GM12872 (cell line): ENCODE data around the gene MAGI2.

Experiments
- TF ChIP-seq, protein P1 (sequence below): IDR thresholded peaks from 3 replicates; pipeline ENCODE4 v1.5.1; 2011; ENCODE audit warnings: low read depth, mild to moderate bottlenecking, low read length, moderate library complexity; ENCODE audit not compliant: insufficient read depth

MAGI2 gene

GRCh38 chr7:79221211-79221610 lies 232.3 kb downstream of the MAGI2 start:
- TF ChIP-seq, protein P1, sequence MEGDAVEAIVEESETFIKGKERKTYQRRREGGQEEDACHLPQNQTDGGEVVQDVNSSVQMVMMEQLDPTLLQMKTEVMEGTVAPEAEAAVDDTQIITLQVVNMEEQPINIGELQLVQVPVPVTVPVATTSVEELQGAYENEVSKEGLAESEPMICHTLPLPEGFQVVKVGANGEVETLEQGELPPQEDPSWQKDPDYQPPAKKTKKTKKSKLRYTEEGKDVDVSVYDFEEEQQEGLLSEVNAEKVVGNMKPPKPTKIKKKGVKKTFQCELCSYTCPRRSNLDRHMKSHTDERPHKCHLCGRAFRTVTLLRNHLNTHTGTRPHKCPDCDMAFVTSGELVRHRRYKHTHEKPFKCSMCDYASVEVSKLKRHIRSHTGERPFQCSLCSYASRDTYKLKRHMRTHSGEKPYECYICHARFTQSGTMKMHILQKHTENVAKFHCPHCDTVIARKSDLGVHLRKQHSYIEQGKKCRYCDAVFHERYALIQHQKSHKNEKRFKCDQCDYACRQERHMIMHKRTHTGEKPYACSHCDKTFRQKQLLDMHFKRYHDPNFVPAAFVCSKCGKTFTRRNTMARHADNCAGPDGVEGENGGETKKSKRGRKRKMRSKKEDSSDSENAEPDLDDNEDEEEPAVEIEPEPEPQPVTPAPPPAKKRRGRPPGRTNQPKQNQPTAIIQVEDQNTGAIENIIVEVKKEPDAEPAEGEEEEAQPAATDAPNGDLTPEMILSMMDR = no peak

DNA sequence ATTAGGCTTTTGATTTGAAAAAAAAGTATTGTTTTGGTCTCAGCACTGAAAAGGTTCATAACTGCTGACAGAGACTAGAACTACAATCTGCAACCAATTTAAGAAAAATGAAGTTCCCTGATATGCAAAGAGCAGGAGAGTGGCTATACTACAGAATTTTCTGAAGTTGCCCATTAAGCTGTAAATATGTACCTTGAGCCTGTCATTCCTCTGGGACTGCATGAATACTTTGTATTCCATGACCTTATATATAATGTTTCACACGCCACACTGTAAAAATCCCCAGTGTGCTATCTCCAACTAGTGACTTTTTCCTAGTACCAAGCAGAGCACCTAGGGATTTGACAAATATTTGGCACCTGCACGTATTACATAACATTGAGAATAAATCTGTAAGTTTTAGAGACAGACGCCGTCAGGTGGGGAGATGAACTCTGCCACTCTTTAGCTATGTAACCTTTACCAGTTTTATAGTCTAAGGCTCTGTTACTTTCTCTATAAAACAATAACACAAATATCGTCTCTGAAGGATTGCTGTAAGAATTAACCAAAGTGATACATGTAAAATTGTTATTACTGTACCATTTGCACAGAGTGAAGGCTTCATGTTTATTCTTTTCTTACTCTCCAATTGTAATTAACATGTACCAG lies 235.4 kb downstream of the MAGI2 start:
- TF ChIP-seq, protein P1 = no peak

- TF ChIP-seq, protein P1 = no peak
Measured at GRCh38 chr7:79217468-79217867, 236.0 kb downstream of the MAGI2 start.

DNA sequence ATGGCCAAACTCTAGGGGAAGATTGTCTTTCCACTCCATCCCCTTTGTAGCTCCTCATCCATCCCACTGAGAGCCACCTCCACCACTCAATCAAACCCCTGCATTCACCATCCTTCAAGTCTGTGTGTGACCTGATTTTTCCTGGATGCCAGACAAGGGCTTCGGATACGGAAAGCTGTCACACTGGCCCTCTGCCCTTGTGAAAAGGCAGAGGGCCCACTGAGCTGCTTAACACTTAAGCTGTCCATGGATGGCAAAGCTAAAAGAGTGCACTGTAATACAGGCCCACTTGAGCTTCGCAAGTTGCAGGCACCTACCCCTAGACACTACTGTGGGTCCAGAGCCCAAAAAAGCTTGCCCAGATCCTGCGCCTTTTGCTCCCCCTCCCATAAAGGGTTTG lies 237.2 kb downstream of the MAGI2 start:
- TF ChIP-seq, protein P1 = no peak

DNA sequence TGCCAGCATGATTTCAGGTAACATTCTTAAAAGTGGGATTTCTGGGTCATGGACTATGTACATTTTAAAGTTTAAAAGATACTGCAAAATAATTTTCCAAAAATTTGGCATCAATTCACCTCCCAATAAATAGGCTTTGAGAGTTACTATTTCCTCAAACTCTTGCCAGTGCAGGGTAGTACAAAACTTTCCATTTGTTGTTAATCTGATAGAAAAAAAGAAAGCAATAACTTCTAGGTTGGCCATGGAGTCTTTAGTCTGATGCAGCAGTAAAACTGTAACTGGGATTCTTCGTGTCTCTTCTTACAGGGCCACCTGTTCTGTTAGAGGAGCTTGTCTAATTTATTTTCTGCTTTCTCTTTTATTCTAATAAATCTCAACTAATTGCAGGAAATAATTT lies 241.1 kb downstream of the MAGI2 start:
- TF ChIP-seq, protein P1 = no peak

GRCh38 chr7:79211724-79212123 lies 241.7 kb downstream of the MAGI2 start:
- TF ChIP-seq, protein P1 = no peak

GRCh38 chr7:79199961-79200360 lies 253.5 kb downstream of the MAGI2 start:
- TF ChIP-seq, protein P1 = no peak
